ENCODE measurements around the gene CLSTN2. TPM values are rescaled to one million over a fixed set of nuclear protein-coding genes. Genes with fewer than 3 reads are reported as not detected.

The CLSTN2 gene
- total and polyA plus RNA-seq, 2 of the 8 experiments (the other 6 are each of a cell fraction or from before 2014, with no cell fraction given): 0.39 to 0.52 TPM

GRCh38 chr3:140497331-140497730 is 562.3 kb downstream of the CLSTN2 start (continued):
- TF ChIP-seq KDM4A (IDR thresholded peaks at IDR 0.05; ENCODE audit: low read depth, low read length, severe bottlenecking): no peak

All from H1 (cell line).